HepG2 (cell line): ENCODE results near the gene KAZN. TPM values are rescaled to one million over a fixed set of nuclear protein-coding genes. Genes with fewer than 3 reads are reported as not detected.

Experiments used
- GATAD1 ChIP-seq: IDR thresholded peaks from 2 replicates; pipeline ENCODE4 v1.6.1; 2016; ENCODE audit warnings: missing genetic modification reagents, missing compliant biosample characterization
- HIVEP1 ChIP-seq: sonication (generic); formaldehyde crosslinking; IDR thresholded peaks from 2 replicates; pipeline ENCODE4 v1.4.0; 2020; ENCODE audit warnings: mild to moderate bottlenecking, missing genetic modification reagents
- KLF13 ChIP-seq: sonication (generic); formaldehyde crosslinking; IDR thresholded peaks from 2 replicates; pipeline ENCODE4 v1.4.0; 2020; ENCODE audit warnings: mild to moderate bottlenecking, missing genetic modification reagents
- MEIS1 ChIP-seq: sonication (generic); formaldehyde crosslinking; IDR thresholded peaks from 2 replicates; pipeline ENCODE4 v1.9.0; 2021; ENCODE audit warnings: mild to moderate bottlenecking, missing genetic modification reagents, moderate library complexity, borderline replicate concordance
- PAWR ChIP-seq: sonication (generic); formaldehyde crosslinking; IDR thresholded peaks from 2 replicates; pipeline ENCODE4 v1.4.0; 2020; ENCODE audit warnings: missing genetic modification reagents, mild to moderate bottlenecking, borderline replicate concordance
- RBM39 ChIP-seq: fragments of 200-400 bp; formaldehyde crosslinking; IDR thresholded peaks from one replicate; pipeline ENCODE4 v1.6.1; 2018; ENCODE audit warnings: antibody characterized with exemption, mild to moderate bottlenecking, low read depth, low read length; ENCODE audit not compliant: poor library complexity, severe bottlenecking
- RCOR2 ChIP-seq: IDR thresholded peaks from 2 replicates; pipeline ENCODE4 v1.6.1; 2016; ENCODE audit warnings: missing biosample characterization, missing genetic modification reagents
- SIN3B ChIP-seq: fragments of 150-350 bp; IDR thresholded peaks from 2 replicates; pipeline ENCODE4 v1.6.1; 2014; ENCODE audit warnings: low read length
- SMAD9 ChIP-seq: sonication (generic); formaldehyde crosslinking; IDR thresholded peaks from 2 replicates; pipeline ENCODE4 v1.5.1; 2020; ENCODE audit warnings: mild to moderate bottlenecking, missing genetic modification reagents
- SNAPC2 ChIP-seq: sonication (generic); formaldehyde crosslinking; IDR thresholded peaks from 2 replicates; pipeline ENCODE4 v1.8.1; 2022; ENCODE audit warnings: mild to moderate bottlenecking, missing genetic modification reagents
- SOX6 ChIP-seq, 2 experiments: fragments of 450-650 bp in 1 of 2; sonication (generic) in 1 of 2; formaldehyde crosslinking in 1 of 2; IDR thresholded peaks; 2 replicates each; pipeline versions ENCODE4 v1.4.0 to v1.6.1; 2017 to 2020; ENCODE audit warnings: antibody characterized with exemption in 1 of 2, mild to moderate bottlenecking in 1 of 2, missing genetic modification reagents in 1 of 2
- SPEN ChIP-seq: sonication (generic); formaldehyde crosslinking; IDR thresholded peaks from 2 replicates; pipeline ENCODE4 v1.5.1; 2020; ENCODE audit warnings: low read depth, mild to moderate bottlenecking, missing genetic modification reagents
- ZBTB7A ChIP-seq: sonication (generic); formaldehyde crosslinking; IDR thresholded peaks from 2 replicates; pipeline ENCODE4 v1.8.0; 2022; ENCODE audit warnings: mild to moderate bottlenecking, missing genetic modification reagents
- ZFAT ChIP-seq: sonication (generic); formaldehyde crosslinking; conservative IDR thresholded peaks from 2 replicates; pipeline ENCODE4 v1.8.1; 2023; ENCODE audit warnings: missing genetic modification reagents, inconsistent platforms
- ZNF225 ChIP-seq: sonication (generic); formaldehyde crosslinking; IDR thresholded peaks from 2 replicates; pipeline ENCODE4 v1.4.0; 2020; ENCODE audit warnings: mild to moderate bottlenecking, missing genetic modification reagents
- ZNF234 ChIP-seq: sonication (generic); formaldehyde crosslinking; conservative IDR thresholded peaks from 2 replicates; pipeline ENCODE4 v1.5.1; 2020; ENCODE audit warnings: mild to moderate bottlenecking, missing genetic modification reagents
- ZNF274 ChIP-seq: sonication (generic); formaldehyde crosslinking; IDR thresholded peaks from 2 replicates; pipeline ENCODE4 v1.5.1; 2020; ENCODE audit warnings: mild to moderate bottlenecking, missing genetic modification reagents
- ZNF34 ChIP-seq: sonication (generic); formaldehyde crosslinking; IDR thresholded peaks from 2 replicates; pipeline ENCODE4 v1.4.0; 2020; ENCODE audit warnings: mild to moderate bottlenecking, missing genetic modification reagents, borderline replicate concordance
- ZNF430 ChIP-seq: sonication (generic); formaldehyde crosslinking; IDR thresholded peaks from 2 replicates; pipeline ENCODE4 v1.9.0; 2021; ENCODE audit warnings: mild to moderate bottlenecking, missing genetic modification reagents
- ZNF703 ChIP-seq: sonication (generic); formaldehyde crosslinking; IDR thresholded peaks from 2 replicates; pipeline ENCODE4 v1.5.1; 2020; ENCODE audit warnings: missing genetic modification reagents, mild to moderate bottlenecking, moderate library complexity, borderline replicate concordance
- ZNF781 ChIP-seq: sonication (generic); formaldehyde crosslinking; IDR thresholded peaks from 2 replicates; pipeline ENCODE4 v1.5.1; 2020; ENCODE audit warnings: borderline replicate concordance, mild to moderate bottlenecking, missing genetic modification reagents; ENCODE audit errors: not compliant biosample characterization
- ZNF790 ChIP-seq: sonication (generic); formaldehyde crosslinking; IDR thresholded peaks from 2 replicates; pipeline ENCODE4 v1.8.0; 2022; ENCODE audit warnings: missing genetic modification reagents, mild to moderate bottlenecking, borderline replicate concordance
- polyA plus RNA-seq, 8 experiments: library from polyadenylated mRNA; depleted of rRNA in 3 of 8; stranded (reverse) in 7 of 8; unstranded in 1 of 8; fragments of >200 nt; fragmentation: Illumina TruSeq in 4 of 8; extraction: Trizol in 4 of 8; gene quantifications; 2 replicates each; pipeline versions ENCODE4 v1.2.1 to v1.2.3, GENCODE V29; 2011 to 2016; ENCODE audit warnings: low read depth in 4 of 8, missing spikeins in 1 of 8, mixed read lengths in 1 of 8; ENCODE audit not compliant: insufficient read depth in 1 of 8
- total RNA-seq, 5 experiments: library from RNA; depleted of rRNA; stranded (reverse); fragments of >200 nt; fragmentation: Illumina TruSeq; extraction: Trizol; gene quantifications; 2 replicates each; pipeline ENCODE4 v1.2.3, GENCODE V29; 2016; ENCODE audit warnings: low read depth in 1 of 5
- TF ChIP-seq, protein P1 (sequence below): IDR thresholded peaks from 2 replicates; pipeline ENCODE4 v1.6.1; 2016; ENCODE audit warnings: low read depth, missing genetic modification reagents, missing compliant biosample characterization
- TF ChIP-seq, protein P2 (sequence below): sonication (generic); formaldehyde crosslinking; IDR thresholded peaks from 2 replicates; pipeline ENCODE4 v1.4.0; 2020; ENCODE audit warnings: mild to moderate bottlenecking, missing genetic modification reagents

The KAZN gene
- total and polyA plus RNA-seq, 2 of the 13 experiments (the other 11 are each of a cell fraction or from before 2014, with no cell fraction given): 10.4 to 13.5 TPM

DNA sequence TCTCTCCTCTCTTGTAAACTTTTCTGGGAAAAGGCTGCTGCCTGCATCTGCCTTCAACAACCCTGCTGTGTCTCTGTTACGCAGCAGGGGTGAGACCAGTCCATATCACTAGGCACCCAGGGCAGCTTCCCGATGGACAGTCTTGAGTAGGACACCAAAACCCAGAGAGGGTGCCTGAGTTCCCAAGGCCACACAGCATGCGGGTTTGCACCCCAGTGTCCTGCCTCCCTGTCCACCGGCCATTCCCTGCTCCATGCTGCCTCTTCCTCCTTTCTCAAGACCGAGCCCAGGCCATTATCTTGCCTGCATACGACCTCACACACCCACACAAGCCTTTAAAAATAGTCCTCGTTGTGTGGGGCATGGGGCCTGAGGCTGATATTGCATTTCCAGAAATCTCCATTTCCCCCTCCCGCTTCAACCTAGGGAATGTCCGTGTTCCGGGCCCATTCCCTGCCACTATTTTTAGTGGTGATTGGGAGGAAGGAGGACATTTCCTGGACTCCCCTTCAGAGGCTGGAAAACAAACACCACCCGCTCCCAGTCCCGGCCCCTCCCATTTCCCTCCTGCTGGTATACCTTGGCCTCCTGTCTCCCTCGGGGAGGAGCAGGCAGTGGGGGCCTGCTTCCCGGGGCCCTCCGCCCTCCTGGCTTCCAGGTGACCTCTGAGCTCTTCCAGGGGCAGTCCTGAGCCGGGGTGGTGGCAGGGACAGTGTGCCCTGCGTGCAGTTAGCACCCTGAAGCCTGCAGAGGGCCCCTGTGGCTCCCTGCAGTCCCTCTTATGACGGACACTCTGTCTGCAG lies 422.7 kb downstream of the KAZN start (continued):
- TF ChIP-seq KLF13 (no peak), MEIS1 (no peak), ZNF274 (no peak), ZNF34 (no peak), SOX6 (IDR thresholded peaks at IDR 0.05) (no peak), SOX6 (CRISPR knock-in tag; IDR thresholded peaks at IDR 0.05) (peak; percentile 78), HIVEP1 (CRISPR knock-in tag) (peak; percentile 26; the same call in 1 of the 2 replicates), PAWR (CRISPR knock-in tag) (no peak), ZNF703 (no peak), SPEN (CRISPR knock-in tag) (peak; percentile 69; the same call in 1 of the 2 replicates), RCOR2 (CRISPR knock-in tag) (peak; percentile 74; the same call in 1 of the 2 replicates), GATAD1 (no peak), ZNF790 (CRISPR knock-in tag) (no peak), ZNF781 (CRISPR knock-in tag) (no peak), SMAD9 (CRISPR knock-in tag) (no peak), ZNF225 (CRISPR knock-in tag) (no peak), SIN3B (no peak), SNAPC2 (no peak), ZNF430 (CRISPR knock-in tag) (no peak; the same call in 1 of the 2 replicates), ZBTB7A (CRISPR knock-in tag) (peak; percentile 39; the same call in 1 of the 2 replicates), ZNF234 (CRISPR knock-in tag) (no peak), ZFAT (no peak), RBM39 (no peak)
- TF ChIP-seq, protein P1, sequence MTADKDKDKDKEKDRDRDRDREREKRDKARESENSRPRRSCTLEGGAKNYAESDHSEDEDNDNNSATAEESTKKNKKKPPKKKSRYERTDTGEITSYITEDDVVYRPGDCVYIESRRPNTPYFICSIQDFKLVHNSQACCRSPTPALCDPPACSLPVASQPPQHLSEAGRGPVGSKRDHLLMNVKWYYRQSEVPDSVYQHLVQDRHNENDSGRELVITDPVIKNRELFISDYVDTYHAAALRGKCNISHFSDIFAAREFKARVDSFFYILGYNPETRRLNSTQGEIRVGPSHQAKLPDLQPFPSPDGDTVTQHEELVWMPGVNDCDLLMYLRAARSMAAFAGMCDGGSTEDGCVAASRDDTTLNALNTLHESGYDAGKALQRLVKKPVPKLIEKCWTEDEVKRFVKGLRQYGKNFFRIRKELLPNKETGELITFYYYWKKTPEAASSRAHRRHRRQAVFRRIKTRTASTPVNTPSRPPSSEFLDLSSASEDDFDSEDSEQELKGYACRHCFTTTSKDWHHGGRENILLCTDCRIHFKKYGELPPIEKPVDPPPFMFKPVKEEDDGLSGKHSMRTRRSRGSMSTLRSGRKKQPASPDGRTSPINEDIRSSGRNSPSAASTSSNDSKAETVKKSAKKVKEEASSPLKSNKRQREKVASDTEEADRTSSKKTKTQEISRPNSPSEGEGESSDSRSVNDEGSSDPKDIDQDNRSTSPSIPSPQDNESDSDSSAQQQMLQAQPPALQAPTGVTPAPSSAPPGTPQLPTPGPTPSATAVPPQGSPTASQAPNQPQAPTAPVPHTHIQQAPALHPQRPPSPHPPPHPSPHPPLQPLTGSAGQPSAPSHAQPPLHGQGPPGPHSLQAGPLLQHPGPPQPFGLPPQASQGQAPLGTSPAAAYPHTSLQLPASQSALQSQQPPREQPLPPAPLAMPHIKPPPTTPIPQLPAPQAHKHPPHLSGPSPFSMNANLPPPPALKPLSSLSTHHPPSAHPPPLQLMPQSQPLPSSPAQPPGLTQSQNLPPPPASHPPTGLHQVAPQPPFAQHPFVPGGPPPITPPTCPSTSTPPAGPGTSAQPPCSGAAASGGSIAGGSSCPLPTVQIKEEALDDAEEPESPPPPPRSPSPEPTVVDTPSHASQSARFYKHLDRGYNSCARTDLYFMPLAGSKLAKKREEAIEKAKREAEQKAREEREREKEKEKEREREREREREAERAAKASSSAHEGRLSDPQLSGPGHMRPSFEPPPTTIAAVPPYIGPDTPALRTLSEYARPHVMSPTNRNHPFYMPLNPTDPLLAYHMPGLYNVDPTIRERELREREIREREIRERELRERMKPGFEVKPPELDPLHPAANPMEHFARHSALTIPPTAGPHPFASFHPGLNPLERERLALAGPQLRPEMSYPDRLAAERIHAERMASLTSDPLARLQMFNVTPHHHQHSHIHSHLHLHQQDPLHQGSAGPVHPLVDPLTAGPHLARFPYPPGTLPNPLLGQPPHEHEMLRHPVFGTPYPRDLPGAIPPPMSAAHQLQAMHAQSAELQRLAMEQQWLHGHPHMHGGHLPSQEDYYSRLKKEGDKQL (CRISPR knock-in tag): no peak
- TF ChIP-seq, protein P2, sequence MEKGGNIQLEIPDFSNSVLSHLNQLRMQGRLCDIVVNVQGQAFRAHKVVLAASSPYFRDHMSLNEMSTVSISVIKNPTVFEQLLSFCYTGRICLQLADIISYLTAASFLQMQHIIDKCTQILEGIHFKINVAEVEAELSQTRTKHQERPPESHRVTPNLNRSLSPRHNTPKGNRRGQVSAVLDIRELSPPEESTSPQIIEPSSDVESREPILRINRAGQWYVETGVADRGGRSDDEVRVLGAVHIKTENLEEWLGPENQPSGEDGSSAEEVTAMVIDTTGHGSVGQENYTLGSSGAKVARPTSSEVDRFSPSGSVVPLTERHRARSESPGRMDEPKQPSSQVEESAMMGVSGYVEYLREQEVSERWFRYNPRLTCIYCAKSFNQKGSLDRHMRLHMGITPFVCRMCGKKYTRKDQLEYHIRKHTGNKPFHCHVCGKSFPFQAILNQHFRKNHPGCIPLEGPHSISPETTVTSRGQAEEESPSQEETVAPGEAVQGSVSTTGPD: no peak; the same call in 1 of the 2 replicates
